Skeletal muscle tissue (tissue), 4 donors: Measurements from ENCODE around the gene ZBTB18. TPM values are rescaled to one million over a fixed set of nuclear protein-coding genes. Genes with fewer than 3 reads are reported as not detected.

Experiments used
- H3K27ac ChIP-seq: one replicate; pipeline ENCODE4 v1.7.0; 2013; ENCODE audit warnings: mild to moderate bottlenecking, low read depth, low read length, inconsistent platforms
- H3K27me3 ChIP-seq, 3 donors: one replicate each; pipeline ENCODE4 v1.7.0; 2013; ENCODE audit warnings: low read length in 3 of 3; ENCODE audit not compliant: control insufficient read depth in 3 of 3, insufficient read depth in 3 of 3
- H3K36me3 ChIP-seq, 3 donors: one replicate each; pipeline ENCODE4 v1.7.0; 2013; ENCODE audit warnings: low read length in 3 of 3; ENCODE audit not compliant: control insufficient read depth in 3 of 3, insufficient read depth in 3 of 3
- H3K4me1 ChIP-seq, 3 donors: one replicate each; pipeline ENCODE4 v1.7.0; 2013; ENCODE audit warnings: low read length in 3 of 3, mild to moderate bottlenecking in 3 of 3; ENCODE audit not compliant: control insufficient read depth in 3 of 3, insufficient read depth in 3 of 3
- H3K4me3 ChIP-seq, 3 donors: one replicate each; pipeline ENCODE4 v1.7.0; 2013; ENCODE audit warnings: low read length in 3 of 3
- H3K9ac ChIP-seq, 3 donors: one replicate each; pipeline ENCODE4 v1.7.0; 2013; ENCODE audit warnings: low read length in 3 of 3, mild to moderate bottlenecking in 3 of 3, moderate library complexity in 2 of 3, low read depth in 1 of 3
- H3K9me3 ChIP-seq, 3 donors: one replicate each; pipeline ENCODE4 v1.7.0; 2013; ENCODE audit warnings: low read length in 3 of 3; ENCODE audit not compliant: control insufficient read depth in 3 of 3
- total RNA-seq: library from RNA; depleted of rRNA; stranded (reverse); fragments of >200 nt; gene quantifications from one replicate; pipeline ENCODE4 v1.2.3, GENCODE V29; 2014
- donor health status: Osteomylitis.

Gene ZBTB18
- total RNA-seq, 1 donor from 2014 or later = 58.5 TPM

GRCh38 chr1:244057474-244058385 lies 6.6 kb downstream of the ZBTB18 start:
- no peaks in the 10 kb centered on the region for H3K9me3 ChIP-seq
- no peak overlapping the region for H3K4me3 ChIP-seq
- peaks cover 5 to 10% (median 5%) of the 10 kb centered on the region in 3 donors for H3K4me1 ChIP-seq
- peak overlapping the region; percentile 20 for H3K27ac ChIP-seq
- no peak overlapping the region for H3K9ac ChIP-seq
- H3K36me3 ChIP-seq = peaks cover 10 to 16% (median 14%) of the 10 kb centered on the region in 3 donors
- H3K27me3 ChIP-seq = no peaks in the 10 kb centered on the region

GRCh38 chr1:244060117-244060516 lies 9.0 kb downstream of the ZBTB18 start:
- Histone ChIP-seq H3K36me3 (peaks cover 0 to under 1% (median under 1%) of the 10 kb centered on the region in 3 donors), H3K4me3 (no peak overlapping the region), H3K4me1 (no peaks in the 10 kb centered on the region), H3K9me3 (no peaks in the 10 kb centered on the region), H3K27me3 (no peaks in the 10 kb centered on the region), H3K27ac (no peak overlapping the region), H3K9ac (no peak overlapping the region)

GRCh38 chr1:244060686-244061085 lies 9.6 kb downstream of the ZBTB18 start:
- Histone ChIP-seq H3K36me3 (no peaks in the 10 kb centered on the region), H3K4me1 (no peaks in the 10 kb centered on the region), H3K9ac (no peak overlapping the region), H3K27me3 (no peaks in the 10 kb centered on the region), H3K4me3 (no peak overlapping the region), H3K9me3 (no peaks in the 10 kb centered on the region), H3K27ac (no peak overlapping the region)

GRCh38 chr1:244062156-244062725 lies 11.2 kb downstream of the ZBTB18 start:
- Histone ChIP-seq H3K36me3 (no peaks in the 10 kb centered on the region), H3K9ac (no peak overlapping the region), H3K9me3 (no peaks in the 10 kb centered on the region), H3K27ac (no peak overlapping the region), H3K4me3 (no peak overlapping the region), H3K27me3 (no peaks in the 10 kb centered on the region), H3K4me1 (no peaks in the 10 kb centered on the region)

GRCh38 chr1:244063498-244063897 lies 12.4 kb downstream of the ZBTB18 start:
- Histone ChIP-seq H3K9ac (no peak overlapping the region), H3K4me1 (no peaks in the 10 kb centered on the region), H3K9me3 (no peaks in the 10 kb centered on the region), H3K4me3 (no peak overlapping the region), H3K27ac (no peak overlapping the region), H3K27me3 (no peaks in the 10 kb centered on the region), H3K36me3 (no peaks in the 10 kb centered on the region)

GRCh38 chr1:244064621-244065020 lies 13.5 kb downstream of the ZBTB18 start:
- H3K4me3 ChIP-seq = no peak overlapping the region
- no peak overlapping the region for H3K9ac ChIP-seq
- no peaks in the 10 kb centered on the region for H3K4me1 ChIP-seq
- no peaks in the 10 kb centered on the region for H3K36me3 ChIP-seq
- no peaks in the 10 kb centered on the region for H3K27me3 ChIP-seq
- H3K9me3 ChIP-seq = no peaks in the 10 kb centered on the region
- no peak overlapping the region for H3K27ac ChIP-seq

GRCh38 chr1:244065063-244065793 lies 14.1 kb downstream of the ZBTB18 start:
- no peaks in the 10 kb centered on the region for H3K27me3 ChIP-seq
- no peaks in the 10 kb centered on the region for H3K4me1 ChIP-seq
- no peaks in the 10 kb centered on the region for H3K36me3 ChIP-seq
- no peak overlapping the region for H3K27ac ChIP-seq
- no peaks in the 10 kb centered on the region for H3K9me3 ChIP-seq
- H3K4me3 ChIP-seq = no peak overlapping the region
- H3K9ac ChIP-seq = no peak overlapping the region

GRCh38 chr1:244065960-244066388 lies 14.9 kb downstream of the ZBTB18 start:
- Histone ChIP-seq H3K36me3 (no peaks in the 10 kb centered on the region), H3K27ac (no peak overlapping the region), H3K27me3 (no peaks in the 10 kb centered on the region), H3K9ac (no peak overlapping the region), H3K4me1 (no peaks in the 10 kb centered on the region), H3K9me3 (no peaks in the 10 kb centered on the region), H3K4me3 (no peak overlapping the region)

GRCh38 chr1:244066954-244067716 lies 16.1 kb downstream of the ZBTB18 start:
- no peak overlapping the region for H3K9ac ChIP-seq
- no peaks in the 10 kb centered on the region for H3K27me3 ChIP-seq
- no peaks in the 10 kb centered on the region for H3K9me3 ChIP-seq
- no peak overlapping the region for H3K27ac ChIP-seq
- H3K36me3 ChIP-seq = no peaks in the 10 kb centered on the region
- H3K4me3 ChIP-seq = no peak overlapping the region
- H3K4me1 ChIP-seq = no peaks in the 10 kb centered on the region
